Glutamatergic neuron (in vitro differentiated cells): ENCODE measurements around the gene RENBP. TPM values are rescaled to one million over a fixed set of nuclear protein-coding genes. Genes with fewer than 3 reads are reported as not detected.

ENCODE experiments used
- DNase-seq: peaks from one replicate; pipeline ENCODE4 v3.0.0; 2022
- H3K27ac Mint-ChIP-seq: one replicate; pipeline ENCODE4 v1.8.0; 2020; ENCODE audit warnings: mild to moderate bottlenecking, mixed read lengths, inconsistent platforms; ENCODE audit not compliant: unreplicated experiment
- H3K27me3 Mint-ChIP-seq: one replicate; pipeline ENCODE4 v1.8.0; 2020; ENCODE audit warnings: mild to moderate bottlenecking, moderate library complexity, mixed read lengths, inconsistent platforms; ENCODE audit not compliant: unreplicated experiment
- H3K36me3 Mint-ChIP-seq: one replicate; pipeline ENCODE4 v1.8.0; 2020; ENCODE audit warnings: mild to moderate bottlenecking, mixed read lengths, inconsistent platforms; ENCODE audit not compliant: unreplicated experiment
- H3K4me1 Mint-ChIP-seq: one replicate; pipeline ENCODE4 v1.8.0; 2020; ENCODE audit warnings: mild to moderate bottlenecking, low read depth, mixed read lengths, inconsistent platforms; ENCODE audit not compliant: unreplicated experiment
- H3K4me3 Mint-ChIP-seq: one replicate; pipeline ENCODE4 v1.8.0; 2020; ENCODE audit warnings: mild to moderate bottlenecking, mixed read lengths, inconsistent platforms; ENCODE audit not compliant: unreplicated experiment
- H3K9me3 Mint-ChIP-seq: one replicate; pipeline ENCODE4 v1.8.0; 2020; ENCODE audit warnings: mild to moderate bottlenecking, moderate library complexity, mixed read lengths, inconsistent platforms; ENCODE audit not compliant: unreplicated experiment
- CTCF ChIP-seq: fragments of 200-600 bp; sonication (generic); IDR thresholded peaks from one replicate; pipeline ENCODE4 v1.5.0; 2021; ENCODE audit not compliant: partially characterized antibody, unreplicated experiment
- total RNA-seq: library from RNA; stranded (reverse); fragmentation: NEBNext Ultra II Directional; extraction: Animal tissue kit (Norgen Biotek cat#: 25700); gene quantifications from one replicate; pipeline ENCODE4 v1.2.1, GENCODE V29; 2021; ENCODE audit not compliant: unreplicated experiment

Gene RENBP
- total RNA-seq, 1 donor from 2014 or later, result 16.1 TPM

- H3K36me3 Mint-ChIP-seq, result no peaks in the 10 kb centered on the region
- no peak for TF ChIP-seq CTCF
- no peak overlapping the region for H3K27ac Mint-ChIP-seq
- peaks cover 1% of the 10 kb centered on the region for H3K9me3 Mint-ChIP-seq
- H3K27me3 Mint-ChIP-seq, result peaks cover 2% of the 10 kb centered on the region
- H3K4me1 Mint-ChIP-seq, result no peaks in the 10 kb centered on the region
- no peak overlapping the region for H3K4me3 Mint-ChIP-seq
- no peak for DNase-seq
Measured at GRCh38 chrX:153938226-153938786, 6.1 kb downstream of the RENBP start.

- Mint-ChIP-seq H3K4me3 (no peak overlapping the region), H3K27ac (no peak overlapping the region), H3K36me3 (no peaks in the 10 kb centered on the region), H3K9me3 (peaks cover 1% of the 10 kb centered on the region), H3K27me3 (peaks cover 2% of the 10 kb centered on the region), H3K4me1 (no peaks in the 10 kb centered on the region)
- DNase-seq, result no peak
- TF ChIP-seq CTCF, result no peak
Measured at GRCh38 chrX:153937056-153937455, 7.4 kb downstream of the RENBP start.

GRCh38 chrX:153935326-153935851 lies 9.1 kb downstream of the RENBP start:
- H3K9me3 Mint-ChIP-seq, result peaks cover 1% of the 10 kb centered on the region

GRCh38 chrX:153934762-153935325 lies 9.6 kb downstream of the RENBP start, which contains the start of gene NAA10:
NAA10 (minus strand) TSS chrX:153935037; CDS start chrX:153934904, 133 bp downstream.
- no peak for TF ChIP-seq CTCF
- Mint-ChIP-seq H3K36me3 (no peaks in the 10 kb centered on the region), H3K9me3 (peaks cover 1% of the 10 kb centered on the region), H3K4me1 (no peaks in the 10 kb centered on the region), H3K27ac (peak within 1 kb of the TSS; percentile 48), H3K4me3 (peak within 1 kb of the TSS; percentile 84), H3K27me3 (peaks cover 2% of the 10 kb centered on the region)
- DNase-seq, result peak; percentile 73

More at GRCh38 chrX:153935326-153935851, 9.1 kb downstream of the RENBP start:
- no peak overlapping the region for H3K27ac Mint-ChIP-seq
- no peak for DNase-seq
- H3K4me1 Mint-ChIP-seq, result no peaks in the 10 kb centered on the region
- no peaks in the 10 kb centered on the region for H3K36me3 Mint-ChIP-seq
- TF ChIP-seq CTCF, result no peak
- peaks cover 2% of the 10 kb centered on the region for H3K27me3 Mint-ChIP-seq
- peak overlapping the region; percentile 78 for H3K4me3 Mint-ChIP-seq

GRCh38 chrX:153934148-153934761 lies 10.2 kb downstream of the RENBP start:
- H3K27me3 Mint-ChIP-seq, result peaks cover 2% of the 10 kb centered on the region
- peaks cover 1% of the 10 kb centered on the region for H3K9me3 Mint-ChIP-seq
- peak overlapping the region; percentile 84 for H3K4me3 Mint-ChIP-seq
- TF ChIP-seq CTCF, result no peak
- no peaks in the 10 kb centered on the region for H3K4me1 Mint-ChIP-seq
- H3K36me3 Mint-ChIP-seq, result no peaks in the 10 kb centered on the region
- H3K27ac Mint-ChIP-seq, result peak overlapping the region; percentile 48
- DNase-seq, result no peak
